C4-2B (cell line): Measurements from ENCODE around the gene TTC23.

Experiments
- H3K27ac ChIP-seq: fragments of 450-650 bp; 2 replicates; pipeline ENCODE4 v1.5.1; 2017
- CTCF ChIP-seq: fragments of 450-650 bp; conservative IDR thresholded peaks from 2 replicates; pipeline ENCODE4 v1.5.1; 2017; ENCODE audit warnings: mild to moderate bottlenecking
- ZFX ChIP-seq: fragments of 450-650 bp; IDR thresholded peaks from 2 replicates; pipeline ENCODE4 v1.6.1; 2017

TTC23 gene

GRCh38 chr15:99174567-99175395, 74.6 kb downstream of the TTC23 start:
- H3K27ac ChIP-seq: peak overlapping the region; percentile 17; the same call in 1 of the 2 replicates
- TF ChIP-seq ZFX (no peak), CTCF (no peak)

GRCh38 chr15:99172989-99173388, 76.4 kb downstream of the TTC23 start:
- H3K27ac ChIP-seq: no peak overlapping the region
- TF ChIP-seq CTCF: no peak

- TF ChIP-seq CTCF: no peak
- H3K27ac ChIP-seq: no peak overlapping the region
Measured at GRCh38 chr15:99172171-99172570, 77.2 kb downstream of the TTC23 start.

- TF ChIP-seq ZFX (no peak), CTCF (no peak)
- no peak overlapping the region for H3K27ac ChIP-seq
Measured at GRCh38 chr15:99170476-99171065, 78.8 kb downstream of the TTC23 start.

- TF ChIP-seq ZFX (no peak), CTCF (no peak)
- H3K27ac ChIP-seq: no peak overlapping the region
Measured at GRCh38 chr15:99169769-99170311, 79.5 kb downstream of the TTC23 start.

- H3K27ac ChIP-seq: no peak overlapping the region
- TF ChIP-seq CTCF: no peak
- TF ChIP-seq ZFX: no peak
Measured at GRCh38 chr15:99168601-99169580, 80.5 kb downstream of the TTC23 start.
